B cell (primary cell): ENCODE data around the gene SLC25A10. TPM values are rescaled to one million over a fixed set of nuclear protein-coding genes. Genes with fewer than 3 reads are reported as not detected.

Experiments
- ATAC-seq: fragments of 200-7000 bp; cut with Tn5 transposase; one replicate; pipeline ENCODE4 v1.10.0; 2021; ENCODE audit warnings: low read depth, mild to moderate bottlenecking, moderate number of reproducible peaks, moderate library complexity
- CTCF ChIA-PET: fragments of 350-600 bp; sonication (Branson Sonifier 250); formaldehyde crosslinking; loops from one replicate; lab custom pipeline; 2021; ENCODE audit warnings: antibody characterized with exemption, inconsistent platforms; lab: Charles Lee
- POLR2A ChIA-PET: fragments of 350-600 bp; sonication (Branson Sonifier 250); formaldehyde crosslinking; loops from one replicate; lab custom pipeline; 2021; ENCODE audit warnings: antibody characterized with exemption; lab: Charles Lee
- DNase-seq: peaks from one replicate; pipeline ENCODE4 v3.0.0; 2013
- H2AFZ ChIP-seq: 2 replicates; pipeline ENCODE4 v1.6.1; 2012; ENCODE audit warnings: mild to moderate bottlenecking, low read depth, low read length; ENCODE audit not compliant: insufficient read depth, poor library complexity, severe bottlenecking
- H3K27ac ChIP-seq, 2 donors: 1 replicate in 1 of 2; 2 replicates in 1 of 2; pipeline ENCODE4 v1.5.1; 2012 to 2013; ENCODE audit warnings: low read length in 2 of 2, mild to moderate bottlenecking in 2 of 2, moderate library complexity in 1 of 2
- H3K27me3 ChIP-seq, 4 experiments: fragments of 200-600 bp in 1 of 4; sonication (generic) in 1 of 4; replicated peaks in 1 of 4; 1 replicate in 2 of 4; 2 replicates in 2 of 4; pipeline versions ENCODE4 v1.6.1 to v1.7.0; 2013 to 2016; ENCODE audit warnings: low read length in 3 of 4, mild to moderate bottlenecking in 2 of 4, mixed read lengths in 1 of 4, moderate library complexity in 1 of 4; ENCODE audit not compliant: insufficient read depth in 4 of 4, control insufficient read depth in 3 of 4; ENCODE audit errors: control extremely low read depth in 1 of 4
- H3K36me3 ChIP-seq, 2 experiments: replicated peaks in 1 of 2; 1 replicate in 1 of 2; 2 replicates in 1 of 2; pipeline versions ENCODE4 v1.6.1 to v1.7.1; 2013; ENCODE audit warnings: low read length in 1 of 2; ENCODE audit not compliant: insufficient read depth in 2 of 2, control insufficient read depth in 1 of 2; ENCODE audit errors: control extremely low read depth in 1 of 2, extremely low read depth in 1 of 2
- H3K4me1 ChIP-seq, 2 donors: fragments of 200-600 bp in 1 of 2; sonication (generic) in 1 of 2; 1 replicate in 1 of 2; 2 replicates in 1 of 2; pipeline versions ENCODE4 v1.5.1 to v1.6.1; 2013 to 2017; ENCODE audit warnings: low read length in 2 of 2; ENCODE audit not compliant: control insufficient read depth in 2 of 2, insufficient read depth in 2 of 2
- H3K4me2 ChIP-seq: replicated peaks from 2 replicates; pipeline ENCODE3; 2012; ENCODE audit warnings: mild to moderate bottlenecking, low read depth, low read length; ENCODE audit not compliant: poor library complexity, severe bottlenecking
- H3K4me3 ChIP-seq, 5 experiments: fragments of 200-600 bp in 1 of 5; sonication (generic) in 1 of 5; 1 replicate in 3 of 5; 2 replicates in 2 of 5; pipeline versions ENCODE4 v1.5.1 to v1.7.0; 2011 to 2016; ENCODE audit warnings: low read length in 4 of 5, mild to moderate bottlenecking in 4 of 5, low read depth in 2 of 5, control low read depth in 1 of 5, moderate library complexity in 1 of 5; ENCODE audit not compliant: insufficient read depth in 1 of 5; ENCODE audit errors: control extremely low read depth in 1 of 5, extremely low read depth in 1 of 5
- H3K79me2 ChIP-seq: fragments of 200-600 bp; sonication (generic); one replicate; pipeline ENCODE4 v1.6.0; 2016; ENCODE audit warnings: low read length; ENCODE audit not compliant: control insufficient read depth, insufficient read depth
- H3K9ac ChIP-seq: fragments of 200-600 bp; sonication (generic); 2 replicates; pipeline ENCODE4 v1.6.1; 2017; ENCODE audit warnings: mild to moderate bottlenecking, low read length, moderate library complexity
- H3K9me3 ChIP-seq, 3 donors: one replicate each; pipeline versions ENCODE4 v1.6.1 to v1.7.1; 2013; ENCODE audit warnings: low read length in 2 of 3; ENCODE audit not compliant: control insufficient read depth in 2 of 3, insufficient read depth in 1 of 3; ENCODE audit errors: control extremely low read depth in 1 of 3
- H4K20me1 ChIP-seq: 2 replicates; pipeline ENCODE4 v1.6.0; 2012; ENCODE audit warnings: mild to moderate bottlenecking, low read length; ENCODE audit not compliant: insufficient read depth, control insufficient read depth, poor library complexity, severe bottlenecking
- H3K27ac Mint-ChIP-seq: one replicate; pipeline ENCODE4 v1.8.0; 2021; ENCODE audit warnings: mixed read lengths
- H3K27me3 Mint-ChIP-seq: one replicate; pipeline ENCODE4 v1.8.0; 2021; ENCODE audit warnings: mixed read lengths
- H3K4me1 Mint-ChIP-seq: one replicate; pipeline ENCODE4 v1.8.0; 2021; ENCODE audit warnings: mixed read lengths
- H3K4me3 Mint-ChIP-seq: one replicate; pipeline ENCODE4 v1.8.0; 2021; ENCODE audit warnings: mixed read lengths
- H3K9me3 Mint-ChIP-seq: one replicate; pipeline ENCODE4 v1.8.0; 2022; ENCODE audit warnings: mixed read lengths; ENCODE audit not compliant: insufficient read depth
- EZH2 ChIP-seq: IDR thresholded peaks from 2 replicates; pipeline ENCODE4 v1.6.1; 2012; ENCODE audit warnings: borderline replicate concordance, low read depth, mild to moderate bottlenecking, moderate library complexity, low read length; ENCODE audit not compliant: insufficient read depth, poor library complexity, severe bottlenecking
- WGBS: methylation state at CpG from one replicate; pipeline ENCODE4 v1.1.5; 2013; ENCODE audit warnings: missing lambda C conversion rate; ENCODE audit not compliant: insufficient coverage; 5-methylcytosine and 5-hydroxymethylcytosine counted together
- intact Hi-C: fragments of 100-400 bp; cut with micrococcal nuclease; formaldehyde crosslinking; loops from one replicate; pipeline ENCODE4 v1.10.0; 2022
- polyA plus RNA-seq: library from polyadenylated mRNA; depleted of rRNA; stranded (reverse); fragments of >200 nt; gene quantifications from 2 replicates; pipeline ENCODE4 v1.2.3, GENCODE V29; 2012
- total RNA-seq, 2 donors: library from RNA; stranded (reverse); fragments of 120-200 nt in 1 of 2; gene quantifications; 1 replicate in 1 of 2; 2 replicates in 1 of 2; pipeline versions ENCODE4 v1.2.3 to v1.2.4, GENCODE V29; 2013 to 2022
- TF ChIP-seq, protein P1 (sequence below): fragments of 200-600 bp; IDR thresholded peaks from one replicate; pipeline ENCODE4 v1.8.0; 2022; ENCODE audit warnings: antibody characterized with exemption, mild to moderate bottlenecking

SLC25A10 gene
- total and polyA plus RNA-seq, 2 donors (not counting 1 experiment from before 2014, with no cell fraction given): 3.9 to 5.0 TPM

DNA sequence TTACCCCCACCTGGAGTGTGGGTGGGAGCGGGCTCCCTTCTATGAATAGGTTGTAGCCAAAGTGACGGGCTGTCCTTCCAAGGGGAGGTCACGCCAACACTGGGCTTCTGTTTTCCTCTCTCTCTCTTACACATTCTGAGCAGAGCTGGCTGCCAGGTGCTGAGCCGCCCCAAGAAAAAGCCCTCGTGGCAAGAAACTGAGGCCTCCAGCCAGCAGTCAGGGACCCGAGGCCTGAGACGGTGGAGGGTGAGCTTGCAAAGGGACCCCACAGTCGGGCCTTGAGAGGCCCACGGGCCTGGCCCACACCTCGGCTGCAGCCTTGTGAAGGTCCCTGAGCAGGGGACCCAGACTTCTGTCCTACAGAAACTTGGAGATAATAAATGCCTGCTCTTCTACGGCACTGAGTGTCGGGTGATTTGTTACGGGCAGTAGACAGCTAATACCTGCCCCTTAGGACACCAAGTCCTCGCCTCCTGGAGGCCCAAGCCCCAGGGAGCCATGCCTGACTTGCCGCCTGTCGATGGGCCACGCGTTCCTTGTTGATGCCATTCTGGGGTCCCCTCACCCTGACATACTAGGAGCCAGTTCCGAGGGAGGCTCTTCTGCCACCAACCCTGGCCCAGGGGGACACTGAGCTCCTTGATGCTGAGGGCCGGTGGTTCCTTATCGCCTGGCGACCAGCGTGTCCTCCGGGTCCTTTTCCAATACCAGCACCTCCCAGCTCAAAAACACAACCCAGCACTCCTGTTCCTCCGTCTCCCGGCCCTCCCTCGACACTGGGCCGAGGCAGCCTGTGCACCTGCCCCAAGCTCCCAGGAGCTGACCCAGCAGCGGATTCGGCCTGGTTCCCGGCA, 26.1 kb downstream of the SLC25A10 start:
- H3K36me3 ChIP-seq: no peaks in the 10 kb centered on the region
- ATAC-seq (no peak), DNase-seq (no peak)
- WGBS: 95% methylated on average over 28 of the region's 31 CpGs
- CTCF ChIA-PET: no interaction called here
- H4K20me1 ChIP-seq: no peaks in the 10 kb centered on the region
- no peaks in the 10 kb centered on the region for H3K79me2 ChIP-seq
- intact Hi-C loops: no loop called here
- peaks cover 0 to 41% (median 4%) of the 10 kb centered on the region in 4 experiments for H3K27me3 ChIP-seq
- no peak overlapping the region for H3K27ac ChIP-seq
- Mint-ChIP-seq H3K9me3 (no peaks in the 10 kb centered on the region), H3K4me3 (no peak overlapping the region), H3K27me3 (peaks cover 10% of the 10 kb centered on the region), H3K4me1 (peaks cover 12% of the 10 kb centered on the region), H3K27ac (no peak overlapping the region)
- no peak overlapping the region for H2AFZ ChIP-seq
- TF ChIP-seq, protein P1, sequence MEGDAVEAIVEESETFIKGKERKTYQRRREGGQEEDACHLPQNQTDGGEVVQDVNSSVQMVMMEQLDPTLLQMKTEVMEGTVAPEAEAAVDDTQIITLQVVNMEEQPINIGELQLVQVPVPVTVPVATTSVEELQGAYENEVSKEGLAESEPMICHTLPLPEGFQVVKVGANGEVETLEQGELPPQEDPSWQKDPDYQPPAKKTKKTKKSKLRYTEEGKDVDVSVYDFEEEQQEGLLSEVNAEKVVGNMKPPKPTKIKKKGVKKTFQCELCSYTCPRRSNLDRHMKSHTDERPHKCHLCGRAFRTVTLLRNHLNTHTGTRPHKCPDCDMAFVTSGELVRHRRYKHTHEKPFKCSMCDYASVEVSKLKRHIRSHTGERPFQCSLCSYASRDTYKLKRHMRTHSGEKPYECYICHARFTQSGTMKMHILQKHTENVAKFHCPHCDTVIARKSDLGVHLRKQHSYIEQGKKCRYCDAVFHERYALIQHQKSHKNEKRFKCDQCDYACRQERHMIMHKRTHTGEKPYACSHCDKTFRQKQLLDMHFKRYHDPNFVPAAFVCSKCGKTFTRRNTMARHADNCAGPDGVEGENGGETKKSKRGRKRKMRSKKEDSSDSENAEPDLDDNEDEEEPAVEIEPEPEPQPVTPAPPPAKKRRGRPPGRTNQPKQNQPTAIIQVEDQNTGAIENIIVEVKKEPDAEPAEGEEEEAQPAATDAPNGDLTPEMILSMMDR: no peak
- TF ChIP-seq EZH2: no peak
- peaks cover 0 to 3% (median 0%) of the 10 kb centered on the region in 3 donors for H3K9me3 ChIP-seq
- peaks cover 6 to 13% of the 10 kb centered on the region in 2 donors for H3K4me1 ChIP-seq
- no peak overlapping the region for H3K9ac ChIP-seq
- H3K4me3 ChIP-seq: no peak overlapping the region
- POLR2A ChIA-PET: no interaction called here
- H3K4me2 ChIP-seq: no peak overlapping the region

DNA sequence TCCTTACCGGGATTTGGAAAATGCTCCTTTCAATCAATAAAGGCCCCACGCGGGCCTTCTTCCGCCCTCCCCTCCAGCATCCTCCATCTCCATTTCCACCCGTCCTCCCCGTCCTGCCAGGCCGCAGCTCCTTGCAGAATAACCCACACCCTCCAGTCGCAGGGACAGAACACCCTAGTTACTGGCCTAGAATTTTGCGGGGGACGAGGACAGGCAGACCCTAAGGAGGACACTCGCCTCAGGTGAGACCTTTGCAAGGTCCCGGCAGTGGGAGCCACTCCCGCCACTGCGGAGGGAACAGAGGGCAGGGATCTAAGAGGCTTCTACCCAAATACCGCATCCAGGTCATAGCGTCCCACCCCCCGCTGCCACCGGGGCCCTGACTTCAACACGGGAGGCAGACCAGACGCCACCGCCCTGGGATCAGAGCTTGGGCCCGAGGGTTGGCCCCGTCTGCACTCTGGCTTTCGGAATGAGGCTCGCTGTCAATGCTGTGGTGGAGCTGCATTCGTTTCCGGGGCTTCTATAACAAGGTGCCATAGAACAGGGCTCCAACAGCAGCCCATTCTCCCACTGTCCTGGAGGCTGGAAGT, 26.8 kb downstream of the SLC25A10 start:
- Histone ChIP-seq H4K20me1 (no peaks in the 10 kb centered on the region), H3K36me3 (no peaks in the 10 kb centered on the region), H2AFZ (no peak overlapping the region), H3K4me2 (no peak overlapping the region), H3K9ac (no peak overlapping the region), H3K4me3 (no peak overlapping the region), H3K27ac (no peak overlapping the region), H3K9me3 (peaks cover 0 to 3% (median 0%) of the 10 kb centered on the region in 3 donors), H3K79me2 (no peaks in the 10 kb centered on the region), H3K27me3 (peaks cover 0 to 34% (median 1%) of the 10 kb centered on the region in 4 experiments), H3K4me1 (peaks cover 6 to 13% of the 10 kb centered on the region in 2 donors)
- no peaks in the 10 kb centered on the region for H3K9me3 Mint-ChIP-seq
- intact Hi-C loops: no loop called here
- H3K4me3 Mint-ChIP-seq: no peak overlapping the region
- ChIA-PET POLR2A (no interaction called here), CTCF (no interaction called here)
- ATAC-seq: no peak
- WGBS: 93% methylated on average over 24 of the region's 27 CpGs
- TF ChIP-seq, protein P1: no peak
- no peak for TF ChIP-seq EZH2
- DNase-seq: no peak
- H3K27me3 Mint-ChIP-seq: peaks cover 5% of the 10 kb centered on the region
- H3K27ac Mint-ChIP-seq: no peak overlapping the region
- peaks cover 8% of the 10 kb centered on the region for H3K4me1 Mint-ChIP-seq
